Fibroblast of the aortic adventitia (primary cell): ENCODE data around the gene STIM2. TPM values are rescaled to one million over a fixed set of nuclear protein-coding genes. Genes with fewer than 3 reads are reported as not detected.

ENCODE experiments used
- DNase-seq: peaks from one replicate; pipeline ENCODE4 v3.0.0-alpha.2; 2010; ENCODE audit warnings: low read depth
- H3K4me3 ChIP-seq: 2 replicates; pipeline ENCODE4 v1.5.1; 2011; ENCODE audit warnings: low read depth, mild to moderate bottlenecking, control low read depth, low read length, moderate library complexity
- CTCF ChIP-seq: IDR thresholded peaks from 2 replicates; pipeline ENCODE4 v1.5.1; 2011; ENCODE audit warnings: mild to moderate bottlenecking, low read length, control low read depth, inconsistent platforms; ENCODE audit not compliant: insufficient read depth
- total RNA-seq: library from RNA; depleted of rRNA; stranded (reverse); fragments of >200 nt; gene quantifications from 2 replicates; pipeline ENCODE4 v1.2.3, GENCODE V29; 2012; ENCODE audit warnings: low replicate concordance

The STIM2 gene
- total RNA-seq, 1 donor = 31.2 TPM

GRCh38 chr4:27057662-27058061, 197.0 kb downstream of the STIM2 start:
- DNase-seq = no peak
- no peak overlapping the region for H3K4me3 ChIP-seq
- no peak for TF ChIP-seq CTCF

DNA sequence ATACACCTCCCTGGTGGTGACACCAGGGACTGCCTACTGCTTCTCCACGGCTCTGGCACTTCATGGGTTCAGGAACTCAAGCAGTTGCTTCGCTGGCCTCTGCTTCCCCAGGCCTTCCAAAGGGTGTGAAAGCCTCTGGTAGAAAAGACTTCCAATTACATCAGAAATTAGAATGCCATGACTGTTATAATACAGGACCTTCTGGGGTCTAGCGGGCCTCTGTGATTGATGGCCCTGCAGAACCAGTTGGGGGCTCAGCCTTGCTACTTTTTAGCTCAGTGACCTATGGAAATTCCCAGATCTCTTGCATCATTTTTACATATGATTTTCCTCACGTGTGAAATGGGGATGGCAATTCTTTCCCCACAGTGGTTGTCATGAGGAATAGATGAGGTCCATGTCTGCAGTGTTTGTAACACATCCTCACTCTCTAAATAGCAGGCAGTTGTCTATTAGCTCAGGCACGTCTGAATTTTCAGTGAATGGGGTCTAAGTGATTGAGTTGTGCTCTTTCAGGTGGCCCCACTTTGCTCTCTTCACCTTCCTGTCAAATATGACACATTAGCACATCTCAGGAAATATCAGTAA, 198.3 kb downstream of the STIM2 start:
- TF ChIP-seq CTCF = no peak

DNA sequence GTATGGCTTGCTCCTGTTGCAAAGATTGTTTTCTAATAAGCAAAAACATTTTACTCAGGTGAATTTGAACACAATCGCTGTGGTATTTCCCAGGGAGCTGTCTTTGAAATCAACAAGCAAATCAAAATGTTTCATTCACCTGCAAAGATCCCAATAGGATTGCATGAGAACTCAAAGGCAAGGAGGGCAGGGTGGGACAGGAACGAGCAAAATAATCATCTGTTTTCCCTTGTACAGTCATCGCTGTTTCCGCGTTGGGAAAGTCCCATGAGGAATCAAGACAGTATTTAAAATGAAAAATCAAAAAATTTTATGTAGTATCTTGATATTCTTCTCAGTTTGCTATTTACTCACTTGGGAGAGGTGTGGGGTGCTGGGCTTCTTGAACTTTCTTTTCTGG, 198.8 kb downstream of the STIM2 start:
- no peak for TF ChIP-seq CTCF
- H3K4me3 ChIP-seq = no peak overlapping the region
- no peak for DNase-seq

More for the DNA sequence above, 198.3 kb downstream of the STIM2 start:
- H3K4me3 ChIP-seq = no peak overlapping the region
- no peak for DNase-seq

GRCh38 chr4:27062256-27062655, 201.6 kb downstream of the STIM2 start:
- no peak for DNase-seq
- no peak overlapping the region for H3K4me3 ChIP-seq
- TF ChIP-seq CTCF = no peak

GRCh38 chr4:27066591-27066990, 205.9 kb downstream of the STIM2 start:
- H3K4me3 ChIP-seq = no peak overlapping the region
- TF ChIP-seq CTCF = no peak

DNA sequence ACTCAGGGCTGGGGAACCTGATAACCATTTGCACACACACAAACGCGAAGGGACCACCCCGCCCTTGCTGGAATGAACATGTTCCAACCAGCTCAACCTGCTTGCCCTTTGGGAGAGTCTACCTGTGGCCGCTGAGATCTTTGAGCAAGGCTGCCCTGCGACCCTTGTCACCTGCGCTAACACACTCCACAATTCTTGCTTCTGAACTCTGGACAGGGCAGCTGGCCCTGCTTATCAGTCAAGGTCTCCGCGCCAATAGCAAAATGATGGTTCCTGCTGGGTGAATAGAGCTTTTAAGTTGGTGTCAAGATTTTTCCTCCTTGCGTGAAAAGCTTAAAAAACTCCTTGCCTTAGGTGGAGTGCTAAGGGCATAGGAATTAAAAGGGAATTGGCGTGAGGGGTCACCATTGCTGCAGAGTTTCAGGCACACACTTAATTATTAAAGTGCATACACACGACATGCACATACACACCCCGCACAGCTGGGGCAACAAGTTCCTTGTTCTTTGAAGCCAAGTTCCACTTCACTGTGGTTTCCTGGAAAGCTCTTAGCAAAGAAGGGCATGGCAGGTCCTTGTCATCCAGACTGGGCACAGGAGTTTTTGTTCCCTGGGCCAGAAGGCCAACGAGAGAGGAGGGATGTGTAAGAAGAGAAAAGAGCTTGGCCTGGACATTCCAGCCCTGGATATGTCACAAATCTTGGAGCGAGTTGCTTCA, 207.7 kb downstream of the STIM2 start:
- no peak for DNase-seq
- no peak for TF ChIP-seq CTCF
- H3K4me3 ChIP-seq = no peak overlapping the region

More at GRCh38 chr4:27066591-27066990, 205.9 kb downstream of the STIM2 start:
- no peak for DNase-seq
